ENCODE data around the gene USP26.
A peak's percentile ranks its signal among the peaks of the same experiment; 100 is the strongest.
"Not testable (repeated sequence)": the region's sequence is repeated elsewhere in the genome, so short reads cannot be mapped to it uniquely, and the experiment has no call there.

USP26 gene

DNA sequence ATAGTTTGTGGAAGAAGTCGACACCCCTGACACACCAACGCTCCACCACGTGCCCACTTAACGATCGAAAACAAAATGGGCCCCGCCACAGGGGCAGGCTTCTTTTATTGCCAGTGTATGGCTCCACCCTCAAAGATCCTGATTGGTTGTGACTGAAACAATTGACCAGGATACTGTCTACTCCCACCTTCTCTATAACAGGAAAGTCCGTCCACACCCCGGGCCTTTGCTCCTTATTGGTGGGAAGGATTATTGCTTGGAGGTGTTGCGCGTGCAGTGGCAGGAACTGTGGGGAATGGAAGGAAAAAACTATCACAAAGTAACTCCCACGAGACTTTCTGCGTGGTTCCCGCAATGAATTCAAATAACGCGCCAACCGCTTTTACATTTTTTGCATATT is at the start of gene USP26:
Gene USP26 (minus strand): TSS at position 79 of the 400 bp plus-strand sequence. CDS start 68,889 bp downstream, outside the sequence.
- no peak for DNase-seq

GRCh38 chrX:133134282-133134681 is 37.4 kb upstream of the USP26 start:
- no peak for DNase-seq

DNA sequence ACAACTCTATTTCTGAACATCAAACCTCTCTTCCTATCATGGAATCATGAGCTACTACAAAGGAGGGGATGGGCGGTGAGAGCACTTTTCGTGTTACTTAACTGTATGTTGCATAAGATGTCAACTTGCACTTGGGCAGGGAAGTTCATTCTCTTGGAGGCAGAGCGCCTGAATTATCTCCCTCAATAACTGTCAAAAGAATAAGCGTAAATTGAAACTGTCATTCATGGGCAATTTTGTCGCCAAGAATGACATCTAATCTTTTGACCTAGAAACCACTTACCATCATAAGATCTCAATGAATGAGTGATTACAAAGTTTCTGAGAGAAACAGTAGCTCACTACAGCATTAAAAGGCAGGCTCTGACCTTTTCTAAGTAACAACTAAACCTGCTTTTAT is 23.5 kb upstream of the USP26 start:
- DNase-seq: no peak

DNA sequence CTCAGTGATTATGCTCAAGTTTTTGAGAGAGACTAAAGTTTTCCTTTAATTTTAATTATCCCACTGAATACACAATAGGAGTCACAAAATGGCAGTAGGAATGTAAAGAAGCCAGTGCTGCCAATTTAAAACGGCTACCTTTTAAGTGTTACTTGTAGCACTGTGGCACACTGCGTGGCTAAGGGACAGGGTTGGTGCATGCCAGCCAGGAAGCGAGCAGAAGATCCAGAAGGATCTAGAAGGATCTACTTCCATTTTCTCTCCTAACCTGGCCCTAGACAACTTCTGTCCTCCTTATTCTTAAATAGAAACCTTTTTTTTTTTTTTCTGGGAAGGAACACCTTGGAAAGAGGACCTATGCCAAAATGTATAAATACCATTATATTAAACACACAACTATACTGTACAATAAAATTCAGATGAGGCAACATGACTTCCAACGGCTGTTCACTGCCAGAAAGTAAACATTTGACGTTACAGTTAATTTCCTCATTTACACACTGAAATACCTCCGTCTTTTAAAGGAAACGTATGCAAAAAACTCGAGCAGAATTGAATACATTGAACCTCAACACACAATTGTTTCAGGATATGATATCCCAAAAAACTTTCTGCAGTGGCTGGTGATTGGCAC is 2.7 kb downstream of the USP26 start:
- DNase-seq: no peak

- DNase-seq: no peak
Measured at GRCh38 chrX:133090236-133090809, 6.6 kb downstream of the USP26 start.

DNA sequence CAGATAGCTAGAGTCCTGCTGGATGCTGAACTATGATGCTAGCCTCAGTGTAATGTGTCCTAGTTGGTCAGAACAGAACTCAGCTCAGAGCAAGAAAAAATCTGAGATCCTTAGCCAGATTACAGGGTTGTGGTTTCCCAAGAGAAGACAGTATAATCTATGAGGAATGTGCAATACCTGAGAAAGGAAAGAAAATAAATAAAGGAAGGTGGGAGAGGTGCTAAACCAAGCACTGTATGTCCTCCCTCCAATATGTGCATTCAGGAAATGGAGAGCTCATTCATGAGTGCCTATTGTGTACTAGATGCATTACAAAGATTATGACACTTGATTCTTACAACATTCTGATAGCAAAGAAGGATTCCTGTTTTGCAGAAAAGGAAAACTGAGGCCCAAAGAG is 7.5 kb downstream of the USP26 start:
- no peak for DNase-seq

GRCh38 chrX:133085785-133086184 is 11.1 kb downstream of the USP26 start:
- DNase-seq: no peak

DNA sequence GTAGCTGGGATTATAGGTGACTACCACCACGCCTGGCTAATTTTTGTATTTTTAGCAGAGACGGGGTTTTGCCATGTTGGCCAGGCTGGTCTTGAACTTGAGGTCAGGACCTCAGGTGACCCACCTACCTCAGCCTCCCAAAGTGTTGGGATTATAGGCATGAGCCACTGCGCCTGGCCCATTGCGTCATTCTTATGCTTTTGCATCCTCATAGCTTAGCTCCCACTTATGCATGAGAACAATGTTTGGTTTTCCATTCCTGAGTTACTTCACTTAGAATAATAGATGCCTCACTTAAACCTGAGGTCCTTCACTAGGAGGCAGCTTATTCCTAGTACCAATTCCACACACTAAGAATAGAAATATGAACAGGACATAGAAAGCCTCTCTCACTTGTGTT is 11.9 kb downstream of the USP26 start:
- not testable (repeated sequence) for DNase-seq

GRCh38 chrX:133083899-133084298 is 13.0 kb downstream of the USP26 start:
- no peak for DNase-seq

- DNase-seq: no peak
Measured at GRCh38 chrX:133081990-133082389, 14.9 kb downstream of the USP26 start.

- not testable (repeated sequence) for DNase-seq
Measured at GRCh38 chrX:133077856-133078255, 19.1 kb downstream of the USP26 start.

DNA sequence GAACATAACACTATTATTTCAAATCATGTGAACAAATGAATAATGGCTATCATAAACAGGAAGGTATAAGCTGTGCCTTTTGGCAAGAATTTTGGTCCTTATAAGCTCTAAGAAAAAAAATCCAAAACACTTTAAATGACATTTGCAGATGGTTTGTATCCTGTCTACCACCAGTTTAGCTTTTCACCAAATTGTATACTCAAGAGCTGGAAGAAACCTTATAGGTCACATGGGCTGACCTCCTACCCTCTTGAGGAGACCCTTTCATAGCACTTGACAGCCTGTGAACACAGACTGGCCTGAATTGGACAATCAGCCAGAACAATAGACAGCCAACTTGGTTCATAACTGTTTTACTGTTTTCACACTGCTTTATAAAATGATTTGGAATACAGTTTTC is 24.3 kb downstream of the USP26 start:
- DNase-seq: no peak

GRCh38 chrX:133068461-133068860 is 28.4 kb downstream of the USP26 start:
- DNase-seq: no peak

GRCh38 chrX:133056341-133056740 is 40.6 kb downstream of the USP26 start:
- DNase-seq: no peak

- DNase-seq: no peak
Measured at GRCh38 chrX:133054761-133055405, 42.0 kb downstream of the USP26 start.

GRCh38 chrX:133053861-133054598 is 42.9 kb downstream of the USP26 start:
- DNase-seq: no peak

GRCh38 chrX:133048751-133049150 is 48.2 kb downstream of the USP26 start:
- DNase-seq: no peak

- no peak for DNase-seq
Measured at GRCh38 chrX:133046601-133047000, 50.3 kb downstream of the USP26 start.

- peak in 1 of 2 experiments; percentile 0 for DNase-seq
Measured at GRCh38 chrX:133045986-133046385, 50.9 kb downstream of the USP26 start.

DNA sequence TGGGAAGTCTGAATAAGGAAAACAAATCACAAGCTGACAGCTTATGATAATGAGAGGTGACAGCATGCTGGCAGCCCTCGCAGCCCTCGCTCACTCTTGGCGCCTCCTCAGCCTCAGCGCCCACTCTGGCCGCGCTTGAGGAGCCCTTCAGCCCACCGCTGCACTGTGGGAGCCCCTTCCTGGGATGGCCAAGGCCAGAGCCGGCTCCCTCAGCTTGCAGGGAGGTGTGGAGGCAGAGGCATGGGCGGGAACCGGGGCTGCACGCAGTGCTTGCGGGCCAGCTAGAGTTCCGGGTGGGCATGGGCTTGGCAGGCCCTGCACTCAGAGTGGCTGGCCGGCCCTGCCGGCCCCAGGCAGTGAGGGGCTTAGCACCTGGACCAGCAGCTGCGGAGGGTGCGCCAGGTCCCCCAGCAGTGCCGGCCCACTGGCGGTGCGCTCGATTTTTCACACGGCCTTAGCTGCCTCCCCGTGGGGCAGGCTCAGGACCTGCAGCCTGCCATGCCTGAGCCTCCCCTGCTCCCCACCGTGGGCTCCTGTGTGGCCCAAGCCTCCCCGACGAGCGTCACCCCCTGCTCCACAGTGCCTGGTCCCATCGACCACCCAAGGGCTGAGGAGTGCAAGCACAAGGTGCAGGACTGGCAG is 52.6 kb downstream of the USP26 start:
- not testable (repeated sequence) for DNase-seq

DNA sequence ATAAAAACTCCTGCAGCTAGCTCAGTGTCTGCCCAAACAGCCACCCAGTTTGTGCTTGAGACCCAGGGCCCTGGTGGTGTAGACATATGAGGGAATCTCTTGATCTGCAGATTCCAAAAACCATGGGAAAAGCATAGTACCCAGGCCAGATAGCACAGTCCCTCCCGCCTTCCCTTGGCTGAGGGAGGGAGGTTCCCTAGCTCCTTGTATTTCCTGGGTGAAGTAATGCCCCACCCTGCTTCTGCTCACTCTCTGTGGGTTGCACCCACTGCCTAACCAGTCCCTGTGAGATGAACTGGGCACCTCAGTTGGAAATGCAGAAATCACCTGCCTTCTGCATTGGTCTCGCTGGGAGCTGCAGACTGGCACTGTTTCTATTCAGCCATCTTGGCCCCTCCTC is 54.6 kb downstream of the USP26 start:
- DNase-seq: no peak

DNA sequence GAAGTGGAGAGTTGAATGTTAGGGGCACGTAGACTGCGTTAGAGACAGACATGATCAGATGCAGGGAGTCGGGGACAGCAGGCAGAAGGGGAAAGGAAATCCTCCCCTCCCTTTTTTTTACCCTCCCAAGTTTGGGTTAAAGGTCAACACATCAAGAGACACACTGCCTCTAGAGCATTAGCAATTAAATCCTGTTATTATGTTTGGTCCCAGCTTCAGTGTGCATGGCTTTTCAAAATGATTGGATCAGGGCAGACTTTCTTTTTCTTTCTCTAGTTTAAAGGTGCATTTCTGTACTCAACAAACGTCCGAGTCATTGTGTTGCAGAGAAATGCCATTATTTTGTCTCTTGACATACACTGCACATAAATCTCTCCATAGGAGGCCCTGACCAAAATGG is 63.9 kb downstream of the USP26 start:
- no peak for DNase-seq

GRCh38 chrX:133018229-133018628 is 78.7 kb downstream of the USP26 start:
- no peak for DNase-seq

All from SHP77 (cell line).